Stimulated activated CD8-positive, alpha-beta memory T cell treated with anti-CD3 and anti-CD28 coated beads, Interleukin-7, amount 100 ng/mL, for 1 hour (primary cell): ENCODE results near the gene PHF3.

Experiments used
- DNase-seq, 2 donors: peaks; one replicate each; pipeline ENCODE4 v3.0.0-alpha.2; 2020; ENCODE audit warnings: low read depth in 2 of 2

PHF3 gene

DNA sequence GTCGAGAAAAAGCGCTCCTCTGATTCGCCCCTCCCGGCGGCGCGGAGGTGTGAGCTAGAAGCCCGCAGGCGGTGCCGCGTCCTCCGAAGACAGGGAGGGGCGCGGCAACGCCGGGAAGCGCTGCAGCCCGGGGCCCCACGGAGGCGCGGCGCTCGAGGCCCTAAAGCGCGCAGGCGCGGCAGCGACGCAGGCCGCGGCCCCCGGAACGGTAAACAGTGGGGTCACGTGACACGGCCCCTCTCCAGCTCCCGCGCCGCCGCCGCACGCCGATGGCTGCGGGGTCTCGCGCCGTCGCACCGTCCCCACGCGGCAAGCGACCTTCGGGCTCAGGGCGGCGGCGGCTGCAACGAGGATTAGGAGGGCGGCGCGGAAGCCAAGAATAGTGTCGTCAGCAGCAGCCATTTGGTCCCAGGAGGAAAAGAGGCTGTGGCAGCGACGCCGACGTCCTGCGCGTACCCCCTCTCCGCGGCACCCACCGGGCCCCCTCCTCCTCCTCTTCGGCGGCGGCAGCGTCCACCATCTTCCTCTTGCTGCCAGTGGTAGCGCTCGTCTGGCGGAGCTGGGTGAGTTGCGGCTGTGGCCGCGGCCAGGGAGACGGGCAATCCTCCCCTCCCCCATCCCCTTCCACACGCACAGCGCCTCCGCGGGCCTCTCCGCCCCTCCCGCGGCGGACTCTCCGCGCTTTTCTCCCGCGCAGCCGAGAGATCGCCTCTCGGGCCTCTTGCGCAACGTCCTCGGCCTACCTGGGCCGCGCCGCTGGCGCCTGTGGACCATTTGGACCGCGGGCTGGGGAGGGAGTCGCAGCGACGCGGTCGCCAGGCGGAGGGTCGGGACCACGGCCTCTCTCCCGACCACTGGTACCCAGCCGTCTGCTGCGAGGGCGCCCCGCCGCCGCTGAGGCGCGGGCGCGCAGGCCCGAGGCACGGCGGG lies at the start of gene PHF3:
TSS of gene PHF3 (plus strand) at position 215 of the 930 bp plus-strand sequence. CDS start 10,750 bp downstream, outside the sequence.
- peak; percentile 79 to 81 for DNase-seq

DNA sequence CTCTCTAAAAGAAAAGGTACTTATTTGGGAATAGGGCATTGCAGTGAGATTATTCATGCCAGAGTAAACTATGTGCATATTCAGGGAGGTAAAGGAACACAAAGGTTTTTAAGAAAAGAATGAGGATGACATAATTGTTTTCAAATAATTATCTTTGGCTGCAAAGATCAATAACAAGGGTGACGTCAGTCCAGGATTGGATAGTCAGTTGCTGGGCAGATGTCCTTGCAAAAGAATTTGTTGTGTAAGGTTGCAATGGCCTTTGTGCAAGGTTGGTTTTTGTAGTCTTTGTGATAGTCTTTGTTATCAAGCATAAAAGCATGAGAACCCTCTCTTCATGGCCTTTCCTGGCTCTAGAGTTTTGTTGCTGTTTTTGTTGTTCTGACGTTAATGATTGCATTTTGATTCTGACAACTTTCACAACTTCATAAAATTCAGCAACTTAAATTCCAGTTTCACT lies 45.6 kb upstream of the PHF3 start:
- DNase-seq: no peak

- DNase-seq: no peak
Measured at GRCh38 chr6:63592886-63593285, 42.7 kb upstream of the PHF3 start.

GRCh38 chr6:63597141-63598048 lies 38.2 kb upstream of the PHF3 start:
- no peak for DNase-seq

- DNase-seq: peak; percentile 27 to 39
Measured at GRCh38 chr6:63598049-63599036, 37.3 kb upstream of the PHF3 start.

DNA sequence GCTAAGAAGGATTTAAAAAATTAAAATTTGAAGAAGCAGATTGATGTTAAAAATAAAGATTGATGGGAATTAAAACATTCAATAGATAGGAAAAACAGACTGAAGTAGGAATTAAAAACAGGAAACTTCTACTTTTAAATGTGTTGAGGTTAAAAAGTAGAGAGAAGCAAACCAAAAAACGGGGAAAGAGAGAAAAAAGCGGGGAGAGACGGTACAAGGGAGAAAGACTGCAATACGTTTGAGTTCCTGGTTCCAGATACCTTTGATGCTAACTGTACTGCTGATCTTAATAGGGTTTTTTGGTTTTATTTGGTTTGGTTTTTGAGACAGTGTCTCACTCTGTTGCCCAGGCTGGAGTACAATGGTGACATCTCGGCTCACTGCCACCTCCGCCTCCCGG lies 36.4 kb upstream of the PHF3 start:
- DNase-seq: no peak

- DNase-seq: no peak
Measured at GRCh38 chr6:63600136-63600535, 35.5 kb upstream of the PHF3 start.

- DNase-seq: no peak
Measured at GRCh38 chr6:63609231-63609630, 26.4 kb upstream of the PHF3 start.

DNA sequence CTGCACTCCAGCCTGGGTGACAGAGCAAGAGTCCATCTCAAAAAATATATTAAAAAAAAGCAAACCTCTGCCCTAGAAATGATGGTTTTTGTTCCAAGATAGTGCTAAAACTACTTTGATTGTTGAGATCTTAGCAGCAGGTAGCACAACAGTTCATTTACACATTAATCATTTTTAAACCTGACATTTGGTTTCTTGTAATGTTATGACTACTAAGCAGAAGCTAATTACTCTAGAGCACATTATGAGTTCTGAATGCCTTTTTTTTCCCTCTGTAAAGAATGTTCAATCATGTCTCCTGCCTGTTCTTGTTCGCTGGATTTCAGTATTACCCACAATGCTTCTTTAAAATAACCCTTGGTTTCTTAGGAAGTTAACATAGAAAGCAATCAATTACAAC lies 24.7 kb upstream of the PHF3 start:
- DNase-seq: no peak

DNA sequence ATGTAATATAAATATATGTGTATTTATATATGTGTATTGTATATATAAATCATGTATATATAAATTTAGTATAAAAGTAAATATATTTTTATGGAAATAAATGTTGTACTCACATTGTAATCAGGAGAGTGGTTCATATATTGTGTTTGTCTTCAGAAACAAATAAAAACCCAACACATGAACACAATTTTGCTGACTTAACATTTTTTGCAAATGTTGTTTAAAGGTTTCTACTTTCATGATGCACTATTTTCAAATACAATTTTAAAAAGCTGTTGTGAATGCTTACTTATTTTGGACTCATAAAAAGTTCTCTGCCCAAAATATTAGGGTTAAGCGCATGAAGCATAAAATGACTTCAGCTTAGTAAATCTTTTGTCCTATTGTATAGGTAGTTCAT lies 24.0 kb upstream of the PHF3 start:
- no peak for DNase-seq

GRCh38 chr6:63615590-63615989 lies 20.0 kb upstream of the PHF3 start:
- no peak for DNase-seq

GRCh38 chr6:63624091-63624490 lies 11.5 kb upstream of the PHF3 start:
- no peak for DNase-seq

DNA sequence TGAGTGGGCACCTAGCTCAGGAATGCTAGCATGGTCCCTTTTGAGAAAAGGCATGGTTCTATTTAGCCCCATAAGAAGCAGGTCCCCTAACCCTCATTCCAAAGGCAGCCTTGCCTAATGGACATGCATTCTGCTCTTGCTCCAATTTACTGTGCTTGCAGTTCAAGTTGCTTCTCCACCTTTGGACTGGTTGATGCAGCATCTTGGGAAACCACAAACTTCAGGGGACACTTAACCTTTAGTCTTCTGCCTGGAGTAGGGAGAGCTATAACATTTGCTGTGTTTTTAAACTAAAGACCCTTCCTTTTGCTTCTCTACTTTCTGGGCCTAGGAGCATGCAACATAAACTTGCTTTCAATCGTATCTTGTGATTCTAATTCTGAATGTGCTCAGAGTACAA lies 5.1 kb upstream of the PHF3 start:
- DNase-seq: no peak

DNA sequence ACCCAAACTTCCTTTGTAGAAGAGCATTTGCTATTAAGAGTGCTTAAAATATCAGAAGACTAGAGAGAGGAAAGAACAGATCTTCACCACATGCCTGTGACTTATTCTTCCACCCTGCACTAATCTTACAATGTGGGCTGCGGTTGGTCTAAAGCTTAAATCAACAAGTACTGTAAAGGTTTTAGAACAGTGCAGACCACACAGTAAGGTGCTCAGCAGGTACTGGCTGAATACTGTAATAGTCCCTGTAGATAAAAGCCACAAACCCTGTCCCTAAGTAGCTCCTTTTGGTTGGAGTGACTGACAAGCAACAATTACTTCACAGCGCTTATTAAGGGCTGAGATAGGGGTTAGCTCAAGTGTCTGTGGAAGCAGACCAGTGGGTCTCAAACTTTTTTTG lies 972 bp upstream of the PHF3 start:
- no peak for DNase-seq

- DNase-seq: no peak
Measured at GRCh38 chr6:63635215-63635587, 401 bp upstream of the PHF3 start.

GRCh38 chr6:63636518-63637021 lies 968 bp downstream of the PHF3 start:
- peak; percentile 4 to 30 for DNase-seq

GRCh38 chr6:63637865-63638445 lies 2.4 kb downstream of the PHF3 start:
- DNase-seq: no peak

DNA sequence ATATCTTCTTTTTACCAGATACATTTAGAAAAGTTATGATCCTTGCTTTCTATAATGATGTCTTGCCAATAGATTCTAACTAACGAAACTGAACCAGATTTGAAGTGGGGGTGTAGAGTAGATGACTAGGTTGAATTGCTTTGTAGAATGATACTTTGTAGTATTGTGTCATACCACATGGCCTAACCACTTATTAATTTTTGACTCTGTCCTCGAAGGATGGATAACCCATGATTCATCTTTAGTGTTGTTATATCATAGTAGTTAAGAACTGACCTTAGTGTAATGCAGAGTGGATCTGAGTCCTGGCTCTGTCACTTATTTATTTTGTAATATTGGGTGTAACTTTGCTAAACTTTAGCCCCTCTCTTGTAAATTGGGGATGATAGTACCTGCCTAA lies 4.5 kb downstream of the PHF3 start:
- no peak for DNase-seq

GRCh38 chr6:63643862-63644261 lies 8.3 kb downstream of the PHF3 start:
- no peak for DNase-seq

DNA sequence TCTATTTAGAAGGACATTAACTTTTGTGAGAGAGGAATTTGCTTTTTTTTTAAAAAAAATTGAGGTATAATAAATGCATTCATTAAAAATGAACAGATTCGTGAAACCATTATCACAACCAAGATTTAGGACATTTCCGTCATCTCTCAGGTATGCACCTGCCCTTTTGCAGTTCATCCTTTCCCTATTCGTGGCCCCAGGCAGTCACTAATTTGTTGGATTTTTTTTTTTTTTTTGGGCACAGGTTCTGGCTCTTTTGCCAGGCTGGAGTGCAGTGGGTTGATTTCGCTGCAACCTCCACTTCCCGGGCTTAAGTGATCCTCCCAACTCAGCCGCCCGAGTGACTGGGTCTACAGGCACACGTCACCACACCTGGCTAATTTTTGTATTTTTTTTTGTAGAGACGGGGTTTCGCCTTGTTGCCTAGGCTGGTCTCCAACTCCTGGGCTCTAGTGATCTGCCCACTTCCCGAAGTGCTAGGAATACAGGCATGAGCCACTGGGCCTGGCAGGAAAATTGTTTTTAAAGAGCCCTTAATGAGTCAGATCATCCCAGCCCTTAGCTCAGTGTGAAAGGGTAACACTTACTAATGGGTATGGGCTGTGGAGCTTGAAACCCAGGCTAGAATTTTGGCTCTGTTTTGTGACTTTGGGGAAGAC lies 9.2 kb downstream of the PHF3 start:
- no peak for DNase-seq
